Brain microvascular endothelial cell (primary cell): ENCODE measurements around the gene FGF1.

Experiments
- DNase-seq: peaks from one replicate; pipeline ENCODE4 v3.0.0-alpha.2; 2020
- H3K27ac ChIP-seq: fragments of 250-450 bp; sonication (Bioruptor Pico); 2 replicates; pipeline ENCODE4 v1.5.1; 2020; ENCODE audit warnings: mild to moderate bottlenecking, moderate library complexity
- H3K27me3 ChIP-seq: fragments of 250-450 bp; sonication (Bioruptor Pico); replicated peaks from 2 replicates; pipeline ENCODE4 v1.5.1; 2020; ENCODE audit warnings: mild to moderate bottlenecking
- H3K36me3 ChIP-seq: fragments of 250-450 bp; sonication (Bioruptor Pico); replicated peaks from 2 replicates; pipeline ENCODE4 v1.5.1; 2020; ENCODE audit warnings: mild to moderate bottlenecking
- H3K4me3 ChIP-seq: 2 replicates; pipeline ENCODE4 v1.5.1; 2011; ENCODE audit warnings: low read depth, mild to moderate bottlenecking, control low read depth, low read length, moderate library complexity
- CTCF ChIP-seq: IDR thresholded peaks from 2 replicates; pipeline ENCODE4 v1.5.1; 2011; ENCODE audit warnings: low read depth, mild to moderate bottlenecking, moderate library complexity, low read length, control low read depth, inconsistent platforms; ENCODE audit errors: missing control alignments
- in situ Hi-C: cut with HindIII; loops from 2 replicates; pipeline ENCODE4 v1.10.0; 2017; ENCODE audit warnings: low sequenced_read_pairs, low pct_ligation_motif_present

FGF1 gene

GRCh38 chr5:142716963-142717362 lies 31.1 kb upstream of the FGF1 start:
- H3K36me3 ChIP-seq: no peaks in the 10 kb centered on the region
- in situ Hi-C loops: no loop called here
- H3K27ac ChIP-seq: no peak overlapping the region
- peak; percentile 86 for TF ChIP-seq CTCF
- H3K27me3 ChIP-seq: no peaks in the 10 kb centered on the region
- DNase-seq: peak; percentile 68
- no peak overlapping the region for H3K4me3 ChIP-seq

GRCh38 chr5:142715291-142715690 lies 29.4 kb upstream of the FGF1 start:
- in situ Hi-C loops: no loop called here
- no peaks in the 10 kb centered on the region for H3K36me3 ChIP-seq
- TF ChIP-seq CTCF: no peak
- H3K27me3 ChIP-seq: no peaks in the 10 kb centered on the region
- no peak for DNase-seq
- no peak overlapping the region for H3K27ac ChIP-seq
- no peak overlapping the region for H3K4me3 ChIP-seq

- Histone ChIP-seq H3K27ac (peak overlapping the region; percentile 68), H3K27me3 (no peaks in the 10 kb centered on the region), H3K4me3 (peak overlapping the region; percentile 67), H3K36me3 (no peaks in the 10 kb centered on the region)
- TF ChIP-seq CTCF: peak; percentile 87
- DNase-seq: peak; percentile 81
- in situ Hi-C loops: no loop called here
Measured at GRCh38 chr5:142713121-142713706, 27.3 kb upstream of the FGF1 start.

GRCh38 chr5:142703153-142703552 lies 17.3 kb upstream of the FGF1 start:
- TF ChIP-seq CTCF: no peak
- H3K27me3 ChIP-seq: no peaks in the 10 kb centered on the region
- DNase-seq: no peak
- H3K4me3 ChIP-seq: no peak overlapping the region
- H3K27ac ChIP-seq: no peak overlapping the region
- in situ Hi-C loops: no loop called here
- no peaks in the 10 kb centered on the region for H3K36me3 ChIP-seq

- Histone ChIP-seq H3K27ac (no peak overlapping the region), H3K36me3 (no peaks in the 10 kb centered on the region), H3K27me3 (no peaks in the 10 kb centered on the region), H3K4me3 (no peak overlapping the region)
- in situ Hi-C loops: no loop called here
- TF ChIP-seq CTCF: no peak
- DNase-seq: no peak
Measured at GRCh38 chr5:142701673-142702311, 15.9 kb upstream of the FGF1 start.

- TF ChIP-seq CTCF: no peak
- DNase-seq: no peak
- H3K27me3 ChIP-seq: no peaks in the 10 kb centered on the region
- in situ Hi-C loops: no loop called here
- H3K4me3 ChIP-seq: no peak overlapping the region
- H3K36me3 ChIP-seq: no peaks in the 10 kb centered on the region
- H3K27ac ChIP-seq: no peak overlapping the region
Measured at GRCh38 chr5:142700566-142700965, 14.7 kb upstream of the FGF1 start.
